HG02588 (cell line): ENCODE data around the gene PRUNE2.
"Not testable (repeated sequence)": the region's sequence is repeated elsewhere in the genome, so short reads cannot be mapped to it uniquely, and the experiment has no call there.

Experiments used
- ATAC-seq: cut with Tn5 transposase; IDR thresholded peaks from one replicate; pipeline ENCODE4 v1.9.1; 2021; ENCODE audit warnings: mild to moderate bottlenecking, moderate library complexity; ENCODE audit not compliant: unreplicated experiment

The PRUNE2 gene

GRCh38 chr9:76667521-76667957 is 238.4 kb downstream of the PRUNE2 start:
- no peak for ATAC-seq

- ATAC-seq, result not testable (repeated sequence)
These were observed 239.9 kb downstream of the PRUNE2 start for GRCh38 chr9:76665966-76666365.

- ATAC-seq, result no peak
These were observed 240.5 kb downstream of the PRUNE2 start for GRCh38 chr9:76665458-76665857.

GRCh38 chr9:76664120-76664519 is 241.8 kb downstream of the PRUNE2 start:
- ATAC-seq, result no peak

GRCh38 chr9:76662476-76663281 is 243.2 kb downstream of the PRUNE2 start:
- ATAC-seq, result no peak

GRCh38 chr9:76658510-76659231 is 247.2 kb downstream of the PRUNE2 start:
- peak; percentile 84 for ATAC-seq

GRCh38 chr9:76657265-76657664 is 248.6 kb downstream of the PRUNE2 start:
- ATAC-seq, result no peak

- ATAC-seq, result no peak
These were observed 249.9 kb downstream of the PRUNE2 start for GRCh38 chr9:76655971-76656370.

- ATAC-seq, result no peak
These were observed 250.8 kb downstream of the PRUNE2 start for GRCh38 chr9:76655121-76655541.

- no peak for ATAC-seq
These were observed 251.3 kb downstream of the PRUNE2 start for GRCh38 chr9:76654575-76654974.

GRCh38 chr9:76654051-76654461 is 251.9 kb downstream of the PRUNE2 start:
- ATAC-seq, result no peak

- ATAC-seq, result no peak
These were observed 253.0 kb downstream of the PRUNE2 start for GRCh38 chr9:76652894-76653293.

GRCh38 chr9:76651119-76651705 is 254.7 kb downstream of the PRUNE2 start:
- no peak for ATAC-seq

GRCh38 chr9:76650692-76651091 is 255.2 kb downstream of the PRUNE2 start:
- no peak for ATAC-seq

GRCh38 chr9:76649894-76650293 is 256.0 kb downstream of the PRUNE2 start:
- no peak for ATAC-seq

GRCh38 chr9:76646249-76646648 is 259.7 kb downstream of the PRUNE2 start:
- no peak for ATAC-seq

- no peak for ATAC-seq
These were observed 261.2 kb downstream of the PRUNE2 start for GRCh38 chr9:76644647-76645250.

- ATAC-seq, result peak; percentile 20
These were observed 261.7 kb downstream of the PRUNE2 start for GRCh38 chr9:76644171-76644570.

- ATAC-seq, result peak; percentile 99
These were observed 262.4 kb downstream of the PRUNE2 start for GRCh38 chr9:76643399-76644117.

GRCh38 chr9:76642701-76643209 is 263.2 kb downstream of the PRUNE2 start:
- ATAC-seq, result no peak
